Uterus (tissue), 2 donors: ENCODE data around the gene E2F7.

ENCODE experiments used
- CTCF ChIP-seq, 4 experiments: fragments of 200-600 bp in 2 of 4; fragments of 450-650 bp in 2 of 4; sonication (generic) in 2 of 4; IDR thresholded peaks; one replicate each; pipeline ENCODE4 v1.5.1; 2016 to 2019; ENCODE audit warnings: antibody characterized with exemption in 4 of 4, mild to moderate bottlenecking in 2 of 4, moderate library complexity in 1 of 4
- POLR2A ChIP-seq, 2 donors: fragments of 450-650 bp; IDR thresholded peaks; one replicate each; pipeline ENCODE4 v1.6.1; 2016; ENCODE audit warnings: antibody characterized with exemption in 2 of 2, mild to moderate bottlenecking in 1 of 2, moderate library complexity in 1 of 2

GRCh38 chr12:76997011-76997780 is 68.2 kb downstream of the E2F7 start:
- TF ChIP-seq POLR2A (IDR thresholded peaks at IDR 0.05) (no peak), CTCF (IDR thresholded peaks at IDR 0.05) (no peak)
